GM04504 (cell line): Measurements from ENCODE around the gene SSBP3.
"Not testable (repeated sequence)": the region's sequence is repeated elsewhere in the genome, so short reads cannot be mapped to it uniquely, and the experiment has no call there.

ENCODE experiments used
- DNase-seq: peaks from one replicate; pipeline ENCODE4 v3.0.0-alpha.2; 2012; ENCODE audit warnings: low read depth

SSBP3 gene

GRCh38 chr1:54239631-54240031 lies 166.6 kb downstream of the SSBP3 start:
- DNase-seq: no peak

DNA sequence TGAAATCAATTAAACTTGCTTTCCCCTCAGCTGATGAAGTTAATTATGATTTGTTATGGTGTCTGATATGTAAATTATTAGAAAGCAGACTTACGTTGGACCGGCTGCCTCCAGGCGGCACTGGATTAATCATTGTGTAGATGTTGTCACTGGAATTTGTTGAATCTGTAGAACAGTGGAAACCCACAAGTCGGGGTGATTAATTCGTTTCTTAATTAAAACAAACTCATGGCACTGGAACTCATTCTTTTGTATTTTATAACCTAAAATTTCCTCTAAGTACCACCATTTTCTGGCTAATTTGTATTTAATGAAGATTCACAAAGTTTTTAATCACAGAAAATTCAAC lies 167.2 kb downstream of the SSBP3 start:
- no peak for DNase-seq

GRCh38 chr1:54238353-54239034 lies 167.7 kb downstream of the SSBP3 start:
- DNase-seq: no peak

- no peak for DNase-seq
Observed at GRCh38 chr1:54237586-54237985, 168.6 kb downstream of the SSBP3 start.

DNA sequence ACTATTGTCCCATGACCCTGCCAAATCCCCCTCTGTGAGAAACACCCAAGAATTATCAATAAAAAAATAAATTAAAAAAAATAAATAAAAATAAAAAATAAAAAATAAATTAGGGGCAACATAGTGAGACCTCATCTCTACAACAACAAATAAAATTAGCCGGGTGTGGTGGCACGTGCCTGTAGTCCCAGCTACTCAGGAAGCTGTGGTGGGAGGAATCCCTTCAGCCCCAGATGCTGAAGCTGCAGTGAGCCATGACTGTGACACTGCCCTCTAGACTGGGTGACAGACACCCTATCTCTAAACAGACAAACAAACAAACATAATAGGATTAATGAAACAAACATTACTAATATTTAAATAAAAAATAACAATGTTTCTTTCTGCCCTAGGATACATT lies 171.9 kb downstream of the SSBP3 start:
- DNase-seq: no peak

DNA sequence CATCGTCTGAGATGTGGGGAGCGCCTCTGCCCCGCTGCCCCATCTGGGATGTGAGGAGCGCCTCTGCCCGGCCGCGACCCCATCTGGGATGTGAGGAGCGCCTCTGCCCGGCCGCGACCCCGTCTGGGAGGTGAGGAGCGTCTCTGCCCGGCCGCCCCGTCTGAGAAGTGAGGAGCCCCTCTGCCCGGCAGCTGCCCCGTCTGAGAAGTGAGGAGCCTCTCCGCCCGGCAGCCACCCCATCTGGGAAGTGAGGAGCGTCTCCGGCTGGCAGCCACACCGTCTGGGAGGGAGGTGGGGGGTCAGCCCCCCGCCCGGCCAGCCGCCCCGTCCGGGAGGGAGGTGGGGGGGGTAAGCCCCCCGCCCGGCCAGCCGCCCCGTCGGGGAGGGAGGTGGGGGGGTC lies 173.0 kb downstream of the SSBP3 start:
- not testable (repeated sequence) for DNase-seq

DNA sequence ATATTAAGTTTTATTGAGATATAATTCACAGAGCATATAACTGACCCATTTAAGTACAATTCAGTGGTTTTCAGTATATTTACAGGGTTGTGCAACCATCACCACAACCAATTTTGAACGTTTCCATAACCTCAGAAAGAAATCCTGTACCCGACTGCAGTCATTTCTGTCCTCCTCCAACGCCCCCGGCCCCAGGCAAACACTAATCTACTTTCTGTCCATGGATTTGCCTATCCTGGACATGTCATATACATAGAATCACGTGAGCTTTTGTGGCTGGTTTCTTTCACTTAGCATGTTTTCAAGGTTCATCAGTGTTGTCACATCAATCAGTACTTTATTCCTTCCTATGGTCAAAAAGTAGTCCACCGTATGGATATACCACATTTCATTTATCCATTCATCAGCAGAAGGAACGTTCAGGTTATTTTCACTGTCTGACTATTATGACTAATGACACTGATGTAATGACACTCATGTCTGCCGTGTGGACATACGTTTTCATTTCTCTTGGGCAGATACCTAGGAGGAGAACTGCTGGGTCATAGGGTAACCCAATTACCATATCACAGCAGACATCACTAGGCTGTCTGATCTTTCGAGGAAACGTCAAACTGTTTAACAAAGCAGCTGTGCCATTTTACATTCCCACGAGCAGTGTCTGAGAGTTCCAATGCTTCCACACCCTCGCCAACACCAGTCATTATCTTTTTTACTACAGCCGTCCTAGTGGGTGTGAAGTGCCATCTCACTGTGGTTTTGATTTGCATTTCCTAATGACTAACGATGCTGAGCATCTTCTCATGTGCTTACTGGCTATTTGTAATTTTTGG lies 175.5 kb downstream of the SSBP3 start:
- no peak for DNase-seq

DNA sequence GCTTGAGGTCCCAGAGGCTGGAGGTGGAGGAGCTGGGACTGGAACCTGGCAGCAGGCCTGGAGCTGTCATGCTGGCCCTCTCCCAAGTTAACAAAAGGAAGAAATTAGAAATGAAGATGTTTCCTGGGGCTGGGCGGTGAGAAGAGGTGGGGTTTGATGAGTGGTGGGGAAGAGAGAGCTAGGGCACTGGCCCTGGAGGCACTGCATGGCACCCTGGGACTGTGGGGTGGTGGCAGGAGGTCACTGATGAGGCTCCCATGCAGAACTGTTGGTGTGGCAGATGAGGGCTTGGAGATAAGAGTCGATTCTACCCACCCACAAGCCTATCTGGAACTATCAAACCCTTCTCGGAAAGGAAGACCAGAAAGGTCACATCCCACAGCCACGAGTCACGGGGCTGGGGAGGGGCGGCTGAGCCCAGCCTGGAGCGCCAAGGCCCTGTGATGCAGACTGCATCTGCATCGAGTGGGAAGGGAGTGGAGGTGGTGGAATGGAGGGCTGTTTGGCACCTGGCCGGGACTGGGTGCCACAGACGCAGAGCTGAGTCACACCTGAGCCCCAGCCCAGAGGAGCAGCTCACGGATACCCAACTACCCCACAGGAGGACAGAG lies 176.8 kb downstream of the SSBP3 start:
- DNase-seq: no peak

GRCh38 chr1:54228638-54229079 lies 177.5 kb downstream of the SSBP3 start:
- DNase-seq: no peak

DNA sequence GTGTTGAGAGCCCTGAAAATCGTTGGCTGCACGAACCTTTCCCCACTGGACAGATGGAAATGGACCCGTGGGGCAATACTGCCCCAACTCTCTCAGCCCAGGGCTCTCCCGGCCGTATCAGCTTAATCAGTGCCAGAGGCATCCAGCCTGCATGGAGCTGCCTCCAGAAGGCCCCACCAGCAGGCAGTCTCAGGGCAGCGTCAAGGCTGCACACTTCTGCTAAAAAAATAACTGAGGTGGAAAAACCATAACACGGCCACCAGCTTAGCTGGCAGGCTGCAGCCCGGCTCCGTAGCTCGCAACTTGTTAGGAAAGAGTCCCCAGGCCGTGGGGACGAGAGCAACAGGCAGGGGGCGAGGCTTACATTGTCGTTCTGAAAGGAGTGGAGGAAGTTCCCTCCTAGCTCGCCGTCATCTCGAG lies 178.3 kb downstream of the SSBP3 start:
- no peak for DNase-seq

DNA sequence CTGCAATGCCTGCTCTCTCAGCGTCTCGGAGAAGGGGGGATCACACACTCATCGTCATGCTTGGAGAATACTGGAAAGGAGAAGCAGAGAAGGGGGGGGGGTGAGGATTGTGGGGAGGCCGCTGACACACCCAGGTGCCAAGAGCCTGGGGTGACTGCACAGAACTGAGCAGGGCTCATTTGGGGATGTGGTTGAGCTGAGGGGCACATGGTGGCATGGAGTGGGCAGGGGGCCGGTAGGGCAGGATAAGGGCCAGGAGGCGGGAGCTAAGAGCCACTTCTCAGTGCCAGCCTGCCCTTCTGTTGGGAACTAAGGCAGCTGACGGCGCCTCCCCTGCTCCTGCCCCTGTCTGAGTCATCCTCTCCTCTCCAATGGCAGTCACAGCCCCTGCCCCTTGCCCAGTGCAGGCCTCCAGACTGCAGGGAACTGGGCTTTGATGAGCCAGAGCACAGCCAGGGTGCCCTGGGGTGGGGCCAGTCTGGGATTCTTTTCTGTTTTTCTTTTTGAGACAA lies 179.0 kb downstream of the SSBP3 start:
- peak; percentile 32 for DNase-seq

GRCh38 chr1:54225986-54226559 lies 180.1 kb downstream of the SSBP3 start:
- no peak for DNase-seq

GRCh38 chr1:54225378-54225777 lies 180.8 kb downstream of the SSBP3 start:
- no peak for DNase-seq

DNA sequence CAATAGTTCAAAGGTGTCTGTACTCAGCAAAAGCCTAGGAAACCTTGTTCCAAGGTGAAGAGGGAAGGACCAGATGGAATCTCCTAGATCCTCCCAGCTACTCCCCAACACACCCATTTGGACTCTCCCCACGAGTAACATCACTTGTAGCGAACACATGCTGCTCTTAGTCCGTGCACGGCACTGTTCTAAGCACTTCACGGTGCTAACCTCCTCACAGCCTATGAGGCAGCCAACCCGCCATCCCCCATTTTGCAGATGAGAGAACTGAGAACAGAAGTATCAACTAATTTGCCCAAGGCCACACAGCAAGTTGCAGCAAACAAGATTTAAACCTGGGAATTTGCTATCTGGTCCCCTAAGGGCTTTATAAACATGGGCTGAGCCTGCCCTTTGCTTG lies 182.0 kb downstream of the SSBP3 start:
- no peak for DNase-seq

- DNase-seq: no peak
Observed at GRCh38 chr1:54223441-54224202, 182.6 kb downstream of the SSBP3 start.

GRCh38 chr1:54222711-54223110 lies 183.5 kb downstream of the SSBP3 start:
- DNase-seq: no peak

DNA sequence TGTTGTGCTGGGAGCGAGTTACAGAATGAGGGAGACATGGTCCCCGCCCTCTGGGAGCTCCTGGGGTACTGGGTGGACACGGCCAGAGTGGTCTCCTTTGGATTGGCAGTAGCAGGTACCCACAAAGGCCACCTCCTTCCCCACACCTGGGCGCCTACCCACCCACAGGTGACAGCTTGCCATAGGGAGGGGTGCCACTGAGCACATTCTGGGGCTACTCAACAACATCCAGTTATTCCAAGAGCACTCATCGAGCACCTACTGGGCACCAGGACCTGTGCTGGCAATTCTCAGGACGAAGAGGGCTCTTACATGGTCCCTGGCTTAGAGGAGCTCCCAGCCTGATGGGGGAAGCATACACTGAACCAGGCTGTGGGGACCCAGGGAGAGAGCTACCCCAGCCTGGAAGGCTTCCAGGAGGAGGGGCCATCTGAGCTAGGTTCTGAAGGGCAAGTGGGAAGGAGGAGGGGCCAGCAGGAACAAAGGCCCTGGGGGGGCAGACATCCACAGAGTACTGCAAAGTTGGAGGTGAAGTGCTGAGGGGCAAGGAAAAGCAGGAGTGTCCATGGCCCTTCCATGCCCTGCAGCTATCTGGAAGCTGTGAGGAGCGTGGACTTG lies 184.2 kb downstream of the SSBP3 start:
- no peak for DNase-seq

DNA sequence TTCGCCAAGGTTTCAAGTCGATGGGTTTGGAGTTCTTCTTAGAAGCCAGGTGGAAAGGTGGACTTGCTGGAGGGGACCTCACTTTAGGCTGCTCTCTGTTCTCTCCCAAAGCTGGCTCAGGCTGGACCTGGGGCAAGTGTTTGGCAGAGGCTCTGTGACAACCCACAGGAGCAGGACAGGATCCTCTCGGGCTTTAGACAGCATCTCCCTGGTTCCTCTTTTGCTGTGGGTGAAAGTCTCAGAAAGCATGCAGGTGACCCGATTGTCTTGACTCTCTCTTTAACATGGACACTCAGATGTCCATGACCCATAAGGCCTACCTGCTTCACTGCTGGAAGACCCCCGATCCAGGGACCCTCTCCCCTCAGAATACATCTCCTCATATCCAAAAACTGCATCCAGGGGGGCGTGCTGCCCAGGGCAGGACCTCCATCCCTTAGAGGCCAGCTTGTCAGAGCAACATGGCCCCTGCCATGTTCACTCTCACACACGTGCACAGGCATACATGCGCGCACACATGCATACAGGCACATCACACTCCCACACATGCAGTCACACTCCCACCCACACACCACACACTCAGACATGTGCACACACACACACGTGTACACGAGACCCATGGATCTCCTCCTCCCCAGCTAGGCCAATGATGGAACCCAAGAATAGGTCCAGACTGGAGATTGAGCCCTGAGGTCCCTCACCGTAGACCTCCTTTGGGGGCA lies 184.9 kb downstream of the SSBP3 start:
- DNase-seq: no peak

DNA sequence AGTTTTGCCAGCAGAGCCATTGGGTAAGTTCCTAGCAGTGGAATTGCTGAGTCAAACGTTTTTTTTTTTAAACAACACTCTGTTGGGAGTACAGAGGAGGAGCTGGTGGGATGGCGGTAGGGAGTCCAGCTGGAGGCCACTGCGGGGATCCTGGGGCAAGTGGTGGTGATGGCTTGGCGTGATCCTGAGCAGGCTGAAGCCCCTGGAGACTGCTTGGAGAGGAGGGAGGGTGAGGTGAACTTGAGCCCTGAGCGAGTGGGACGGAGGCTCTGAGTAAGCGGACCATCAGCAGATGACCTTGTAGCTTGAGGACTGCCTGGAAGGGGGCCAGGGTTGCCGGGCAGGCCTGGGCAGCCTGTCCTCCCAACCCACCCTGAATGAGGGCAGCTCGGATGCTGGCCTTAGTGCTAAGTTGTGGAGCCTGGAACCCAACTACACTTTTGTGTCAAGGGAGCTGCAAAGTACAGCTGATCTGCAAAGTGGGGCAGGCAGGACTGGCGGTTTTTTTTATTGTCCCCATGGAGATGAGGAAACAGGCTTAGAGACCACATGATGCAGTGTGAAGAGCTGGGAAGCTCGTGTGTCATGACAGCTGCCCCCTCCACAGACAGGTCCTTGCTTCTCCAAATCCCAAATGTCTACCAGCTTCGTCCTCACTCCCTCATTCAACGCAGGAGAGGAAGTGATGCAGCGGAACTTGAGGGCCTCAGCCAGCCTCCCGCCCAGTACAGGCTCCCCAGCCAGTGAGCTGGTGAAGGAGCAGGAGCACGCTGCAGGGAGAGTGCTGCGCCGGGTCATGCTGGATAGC lies 186.0 kb downstream of the SSBP3 start:
- peak; percentile 37 for DNase-seq

DNA sequence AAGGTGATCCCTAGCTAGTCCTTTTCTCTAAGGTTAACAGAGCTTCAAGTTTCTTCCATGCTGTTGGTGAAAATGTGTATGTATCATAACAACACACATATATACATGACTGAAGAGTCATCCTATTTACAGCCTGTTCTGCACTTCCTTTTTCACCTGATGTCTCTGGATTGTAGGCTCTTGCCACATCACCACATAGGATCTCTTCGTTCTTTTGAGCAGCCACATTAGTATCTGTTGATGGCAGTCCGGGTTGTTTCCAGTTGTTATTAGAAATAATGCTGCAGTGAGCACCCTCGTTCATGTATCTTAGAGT lies 186.5 kb downstream of the SSBP3 start:
- DNase-seq: no peak
